AG09309 (cell line): Measurements from ENCODE around the gene KMT2C.
"Not testable (repeated sequence)": the region's sequence is repeated elsewhere in the genome, so short reads cannot be mapped to it uniquely, and the experiment has no call there.

Source experiments
- DNase-seq: peaks from one replicate; pipeline ENCODE4 v3.0.0-alpha.2; 2010; ENCODE audit warnings: low read depth
- H3K4me3 ChIP-seq: 2 replicates; pipeline ENCODE4 v1.5.1; 2011; ENCODE audit warnings: mild to moderate bottlenecking, low read depth, low read length, moderate library complexity; ENCODE audit not compliant: control insufficient read depth
- CTCF ChIP-seq: IDR thresholded peaks from 2 replicates; pipeline ENCODE4 v1.5.1; 2011; ENCODE audit warnings: mild to moderate bottlenecking, low read depth, low read length, inconsistent platforms; ENCODE audit not compliant: insufficient read depth, control insufficient read depth; ENCODE audit errors: missing control alignments

Gene KMT2C

GRCh38 chr7:152402384-152403250 lies 33.2 kb downstream of the KMT2C start:
- no peak for TF ChIP-seq CTCF
- H3K4me3 ChIP-seq: no peak overlapping the region
- no peak for DNase-seq

DNA sequence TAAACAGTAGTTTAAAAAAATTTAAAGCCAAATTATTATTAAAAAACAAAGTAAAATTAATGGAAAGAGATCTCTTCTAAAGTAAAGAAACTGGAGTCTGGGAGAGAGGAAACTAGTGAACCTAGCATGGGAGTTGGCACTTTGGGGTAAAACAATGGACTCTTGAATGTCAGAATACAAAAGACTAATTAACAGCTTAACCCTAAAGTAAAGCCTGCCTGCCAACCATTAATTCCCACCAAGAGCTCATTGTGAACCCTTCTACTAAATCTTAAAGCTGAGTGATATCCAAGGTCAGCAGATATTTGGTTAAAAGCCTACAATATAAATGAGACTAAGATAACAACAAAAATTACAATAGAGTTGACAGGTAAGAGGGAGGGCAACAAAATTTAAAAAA lies 36.5 kb downstream of the KMT2C start:
- H3K4me3 ChIP-seq: no peak overlapping the region
- no peak for TF ChIP-seq CTCF
- DNase-seq: no peak

- DNase-seq: no peak
- no peak overlapping the region for H3K4me3 ChIP-seq
- TF ChIP-seq CTCF: no peak
Observed at GRCh38 chr7:152395112-152395511, 40.7 kb downstream of the KMT2C start.

DNA sequence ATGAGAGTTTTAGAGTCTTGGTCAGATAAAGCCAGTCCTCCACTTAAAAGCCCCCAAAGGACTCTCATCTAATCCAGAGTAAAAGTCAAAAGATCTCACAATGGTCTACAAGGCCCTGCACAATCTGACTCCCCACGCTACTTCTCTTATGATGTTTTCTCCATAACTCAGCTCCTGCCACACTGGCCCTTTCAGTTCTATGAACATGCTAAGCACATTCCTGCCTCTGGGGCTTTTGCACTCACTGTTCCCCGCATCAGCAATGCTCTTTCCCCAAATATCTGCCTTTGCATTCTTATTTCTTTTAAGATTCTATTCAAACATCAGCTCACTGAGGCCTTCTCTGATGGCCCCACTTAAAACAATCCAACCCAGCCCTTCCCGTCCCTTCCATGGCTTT lies 41.6 kb downstream of the KMT2C start:
- peak; percentile 40 for TF ChIP-seq CTCF
- not testable (repeated sequence) for H3K4me3 ChIP-seq, DNase-seq

- H3K4me3 ChIP-seq: no peak overlapping the region
- TF ChIP-seq CTCF: no peak
- DNase-seq: no peak
Observed at GRCh38 chr7:152392254-152392653, 43.5 kb downstream of the KMT2C start.

DNA sequence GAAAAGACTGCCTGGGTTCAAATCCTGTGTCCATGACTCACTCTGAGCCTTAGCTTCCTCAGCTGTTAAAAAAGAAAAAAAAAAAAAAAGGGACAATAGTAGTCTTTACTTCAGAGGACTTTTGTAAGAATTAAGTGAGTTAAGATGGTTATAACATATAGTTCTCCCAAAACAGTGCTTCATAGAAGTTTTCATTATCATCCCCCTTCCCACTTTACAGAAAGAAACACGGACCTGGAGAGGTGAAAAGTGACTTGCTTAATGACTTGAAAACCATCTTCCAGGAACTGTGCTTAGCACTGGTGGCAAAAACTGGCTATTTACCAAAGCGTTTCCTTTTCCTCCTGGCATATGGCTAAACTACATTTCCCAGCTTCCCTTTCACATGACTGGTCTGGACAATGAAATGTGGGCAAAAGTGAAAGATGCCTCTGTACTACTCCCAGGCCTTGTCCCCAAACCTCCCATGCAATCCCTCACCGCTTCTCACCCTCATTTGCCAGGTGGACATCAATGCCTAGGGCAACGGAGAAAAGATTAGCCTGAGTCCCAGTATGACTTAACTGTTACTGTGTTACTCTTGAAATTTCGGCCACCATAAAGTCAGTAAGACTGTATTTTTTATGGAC lies 49.6 kb downstream of the KMT2C start:
- DNase-seq, H3K4me3 ChIP-seq: not testable (repeated sequence)

DNA sequence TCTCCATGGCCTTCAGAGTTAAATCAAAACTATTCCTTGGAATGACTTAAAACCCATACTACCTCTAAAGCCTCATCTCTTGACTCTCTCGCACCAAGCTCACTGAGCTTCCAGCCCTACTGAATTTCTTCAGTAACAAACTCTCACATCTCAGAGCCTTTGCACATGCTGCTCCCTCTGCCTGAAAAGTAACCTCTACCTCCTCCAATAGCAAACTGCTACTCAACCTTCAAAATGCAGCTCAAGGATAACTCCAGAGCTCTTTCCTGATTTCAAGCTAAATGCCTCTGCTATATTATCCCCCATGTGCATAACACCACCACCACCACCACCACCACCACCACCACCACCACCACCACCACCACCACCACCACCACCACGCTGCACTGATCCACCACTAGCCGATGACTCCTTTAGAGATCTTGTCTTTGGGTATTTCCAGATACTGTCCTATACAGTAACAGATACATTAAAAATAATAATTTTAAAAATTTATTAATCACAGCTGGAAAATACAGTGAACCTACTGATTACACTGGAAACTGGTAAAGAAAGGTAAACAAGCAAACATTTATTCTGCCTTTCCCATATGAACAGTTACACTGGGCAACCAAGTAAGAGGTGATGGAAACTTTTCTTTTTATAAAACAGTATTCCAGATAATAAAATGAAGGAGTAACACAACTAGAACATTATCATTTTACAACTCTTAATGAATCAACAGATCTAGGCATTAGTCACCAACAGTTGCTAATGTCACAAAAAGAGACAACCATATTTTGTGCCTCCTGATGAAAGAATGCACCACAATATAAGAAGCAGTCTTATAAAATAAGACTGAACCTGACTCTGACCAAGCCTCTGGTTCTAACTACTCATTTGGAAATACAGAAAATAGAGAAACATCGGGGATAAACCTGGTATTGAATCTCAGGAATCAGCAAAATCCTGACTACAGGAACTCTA lies 51.3 kb downstream of the KMT2C start:
- DNase-seq, H3K4me3 ChIP-seq: not testable (repeated sequence)
